HG03039 (cell line): ENCODE data around the gene NUP214.

Source experiments
- ATAC-seq: cut with Tn5 transposase; IDR thresholded peaks from one replicate; pipeline ENCODE4 v1.9.1; 2021; ENCODE audit warnings: mild to moderate bottlenecking, moderate library complexity; ENCODE audit not compliant: unreplicated experiment

Gene NUP214

GRCh38 chr9:131125288-131126058 is at the start of gene NUP214:
NUP214 (plus strand) TSS chr9:131125586; CDS start chr9:131125705, 119 bp downstream.
- ATAC-seq: peak; percentile 93

- ATAC-seq: no peak
Observed at GRCh38 chr9:131076347-131077195, 48.8 kb upstream of the NUP214 start.

DNA sequence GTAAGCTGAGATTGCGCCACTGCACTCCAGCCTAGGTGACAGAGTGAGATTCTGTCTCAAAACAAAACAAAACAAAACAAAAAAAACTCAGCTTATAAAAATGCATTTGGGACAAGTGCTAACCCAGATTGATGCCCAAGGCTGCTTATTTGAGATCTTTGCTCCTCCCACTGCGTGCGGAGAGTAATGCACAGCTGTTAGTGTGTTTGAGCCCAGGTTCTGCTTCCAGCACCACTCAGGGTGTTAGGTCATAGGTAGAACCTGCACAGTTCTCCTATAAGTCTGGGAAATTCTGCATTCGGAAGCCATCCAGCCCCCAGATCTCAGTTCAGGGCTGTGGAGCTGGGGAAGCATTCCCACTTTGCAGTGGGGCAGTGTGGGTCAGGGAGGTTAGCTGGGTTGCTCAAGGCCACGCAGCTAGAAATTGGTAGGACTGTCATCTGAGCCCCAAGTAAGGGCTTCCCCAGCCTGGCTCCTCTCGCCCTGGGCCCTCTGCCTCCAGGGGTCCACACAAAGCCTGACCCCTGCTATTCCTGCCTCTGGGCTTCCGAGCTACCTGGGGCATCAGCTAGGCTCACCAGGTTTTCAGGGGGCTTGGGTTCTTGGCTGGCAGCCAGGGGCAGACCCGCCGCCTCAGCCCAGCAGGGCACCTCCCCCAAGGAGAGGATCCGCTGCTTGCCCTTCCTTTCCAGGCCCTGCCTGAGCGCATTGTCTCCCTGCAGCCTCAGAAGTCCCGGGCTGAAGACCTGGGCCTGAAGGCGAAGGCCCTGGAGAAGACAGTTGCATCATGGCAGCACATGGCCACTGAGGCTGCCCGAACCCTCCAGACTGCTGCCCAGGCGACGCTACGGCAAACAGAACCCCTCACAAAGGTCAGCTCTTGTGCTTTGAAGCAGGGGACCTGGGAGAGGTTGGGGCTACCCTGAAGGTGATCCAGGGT is 46.7 kb upstream of the NUP214 start:
- ATAC-seq: no peak

- ATAC-seq: no peak
Observed at GRCh38 chr9:131080589-131080988, 44.8 kb upstream of the NUP214 start.

DNA sequence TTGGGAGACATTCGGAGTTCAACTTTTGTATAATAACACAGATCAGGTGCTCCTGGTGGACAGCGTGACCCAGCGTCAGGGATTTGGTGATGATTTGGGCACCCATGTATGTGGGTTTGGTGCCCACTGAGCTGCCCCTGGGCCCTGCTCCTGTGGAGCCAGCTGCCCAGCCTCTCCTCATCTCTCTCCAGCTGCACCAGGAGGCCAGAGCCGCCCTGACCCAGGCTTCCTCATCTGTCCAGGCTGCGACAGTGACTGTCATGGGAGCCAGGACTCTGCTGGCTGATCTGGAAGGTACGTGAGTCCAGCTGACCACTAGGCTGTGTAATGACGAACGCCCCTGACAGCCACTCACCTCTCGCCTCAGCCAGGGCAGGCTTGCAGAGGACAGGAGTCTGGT is 43.5 kb upstream of the NUP214 start:
- no peak for ATAC-seq

DNA sequence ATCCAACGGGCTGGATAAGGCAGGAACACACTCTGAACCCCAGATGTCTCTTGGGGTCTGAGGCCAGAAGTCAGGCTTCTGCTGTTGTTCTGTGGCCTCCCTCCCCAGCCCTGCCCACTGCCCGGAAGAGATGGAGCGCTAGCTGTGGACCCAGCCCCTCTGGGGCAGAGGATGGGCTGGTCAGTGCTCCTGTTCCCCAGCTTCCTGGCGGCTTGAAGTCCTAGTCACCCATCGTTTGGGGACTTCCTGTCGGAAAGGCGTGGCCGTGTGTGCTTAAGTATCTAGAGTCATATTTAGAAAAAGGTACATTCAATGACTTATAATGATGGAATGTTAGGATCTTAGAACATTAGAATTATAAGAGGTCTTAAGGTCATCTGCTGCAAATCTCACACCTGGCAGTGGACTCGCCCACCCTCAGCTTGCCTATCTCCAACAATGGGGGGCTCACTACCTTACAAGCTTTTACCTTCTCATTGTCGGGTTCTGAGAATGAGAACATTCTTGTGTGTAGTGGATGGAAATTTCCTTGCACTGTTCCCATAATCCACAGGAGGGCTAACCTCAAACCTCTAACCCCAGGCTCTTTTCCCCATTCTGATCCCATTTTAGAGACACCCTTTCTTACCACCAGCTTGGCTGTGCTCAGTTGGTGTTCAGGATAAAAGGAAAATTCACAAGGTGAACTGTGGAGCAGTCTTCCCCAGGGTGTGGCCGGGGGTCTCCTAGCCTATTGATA is 42.4 kb upstream of the NUP214 start:
- ATAC-seq: no peak

- ATAC-seq: no peak
Observed at GRCh38 chr9:131084661-131085369, 40.6 kb upstream of the NUP214 start.

DNA sequence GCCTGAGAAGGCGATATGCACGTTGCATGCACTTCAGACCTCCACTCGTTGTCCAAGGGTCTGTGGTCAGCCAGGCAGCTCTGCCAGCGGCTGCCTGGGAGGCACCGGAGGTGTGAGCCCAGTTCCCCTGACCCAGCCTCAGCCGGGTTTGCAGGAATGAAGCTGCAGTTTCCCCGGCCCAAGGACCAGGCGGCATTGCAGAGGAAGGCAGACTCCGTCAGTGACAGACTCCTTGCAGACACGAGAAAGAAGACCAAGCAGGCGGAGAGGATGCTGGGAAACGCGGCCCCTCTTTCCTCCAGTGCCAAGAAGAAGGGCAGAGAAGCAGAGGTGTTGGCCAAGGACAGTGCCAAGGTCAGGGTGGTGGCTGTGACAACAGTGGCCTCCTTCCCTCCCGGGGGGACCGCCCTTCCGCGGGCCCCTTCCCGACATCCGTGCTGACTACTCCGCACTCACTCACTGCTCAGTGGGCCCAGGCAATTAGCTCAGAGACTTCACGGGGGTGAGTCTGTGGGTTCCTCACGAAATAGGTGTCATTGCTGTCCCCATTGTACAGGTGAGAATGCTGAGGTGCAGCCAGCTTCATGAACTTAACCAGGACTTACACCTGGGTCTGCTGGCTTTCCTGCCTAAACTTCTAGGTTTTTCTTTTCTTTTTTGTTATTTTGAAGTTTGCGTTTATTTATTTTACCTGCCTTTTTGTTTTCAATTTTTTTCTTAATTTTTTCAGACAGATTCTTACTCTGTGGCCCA is 39.8 kb upstream of the NUP214 start:
- ATAC-seq: no peak

GRCh38 chr9:131087354-131087893 is 38.0 kb upstream of the NUP214 start:
- ATAC-seq: no peak

- ATAC-seq: no peak
Observed at GRCh38 chr9:131090025-131090787, 35.2 kb upstream of the NUP214 start.

GRCh38 chr9:131091352-131091992 is 33.9 kb upstream of the NUP214 start:
- no peak for ATAC-seq

DNA sequence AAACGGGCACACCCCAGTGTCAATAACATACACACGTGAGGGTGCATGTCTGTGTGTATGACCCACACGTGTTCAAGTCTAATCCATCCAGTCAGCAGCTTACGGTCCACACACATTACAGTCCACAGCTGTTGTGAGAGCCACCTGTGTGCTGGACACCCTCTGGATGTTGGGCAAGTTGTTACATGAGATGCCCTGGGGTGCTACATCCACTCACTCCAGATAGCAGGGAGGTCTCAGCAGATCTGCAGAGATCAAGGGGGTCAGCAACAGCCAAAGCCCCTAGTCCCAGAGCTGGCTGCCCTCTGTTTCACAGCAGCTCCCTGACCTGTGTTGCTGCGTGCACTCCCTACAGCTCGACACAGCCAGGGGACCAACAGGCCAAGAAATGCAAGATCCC is 33.4 kb upstream of the NUP214 start:
- no peak for ATAC-seq

DNA sequence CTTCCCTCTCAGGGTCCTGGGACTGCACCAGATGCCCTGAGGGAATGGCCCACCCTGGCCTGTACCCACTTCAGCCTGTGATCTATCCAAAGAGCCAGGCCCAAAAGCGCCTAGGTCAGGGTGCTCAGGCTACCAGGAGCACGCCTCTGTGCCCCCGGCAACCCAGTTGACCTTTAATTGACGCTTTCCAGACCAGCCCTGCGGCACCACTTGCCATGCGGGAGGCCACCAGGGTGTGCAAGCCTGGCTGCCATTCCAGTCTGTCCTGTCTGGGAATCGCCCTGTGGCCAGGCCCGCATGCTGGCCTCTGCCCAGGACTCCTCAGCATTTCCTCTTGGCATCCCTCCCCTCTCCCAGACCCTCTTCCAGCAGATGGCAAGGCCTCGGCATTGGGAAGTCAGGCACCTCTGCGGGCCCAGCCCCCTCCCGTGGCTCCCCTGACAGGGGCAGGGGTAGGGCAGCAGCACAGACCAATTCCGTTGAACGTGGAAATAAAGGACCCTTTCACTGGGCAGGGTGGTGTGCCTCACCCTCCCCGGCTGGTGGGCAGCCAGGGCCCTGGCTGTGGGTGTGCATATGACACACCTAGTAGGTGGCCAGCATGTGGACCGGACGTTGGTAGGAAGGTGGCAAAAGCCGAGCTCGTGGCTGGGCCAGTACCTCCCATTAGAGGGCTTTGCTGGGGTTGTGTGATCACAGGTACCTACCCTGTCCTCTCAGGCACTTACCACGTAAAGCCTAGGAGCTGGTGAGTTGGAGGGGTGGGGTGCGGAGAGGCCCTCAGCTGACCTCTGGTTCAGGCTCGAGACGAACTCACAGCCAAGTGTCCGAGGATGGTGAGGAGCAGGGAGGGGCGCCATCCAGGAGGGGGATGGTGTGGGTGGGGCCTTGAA is 32.6 kb upstream of the NUP214 start:
- no peak for ATAC-seq

- ATAC-seq: no peak
Observed at GRCh38 chr9:131094015-131094414, 31.4 kb upstream of the NUP214 start.

GRCh38 chr9:131094622-131095021 is 30.8 kb upstream of the NUP214 start:
- ATAC-seq: no peak

DNA sequence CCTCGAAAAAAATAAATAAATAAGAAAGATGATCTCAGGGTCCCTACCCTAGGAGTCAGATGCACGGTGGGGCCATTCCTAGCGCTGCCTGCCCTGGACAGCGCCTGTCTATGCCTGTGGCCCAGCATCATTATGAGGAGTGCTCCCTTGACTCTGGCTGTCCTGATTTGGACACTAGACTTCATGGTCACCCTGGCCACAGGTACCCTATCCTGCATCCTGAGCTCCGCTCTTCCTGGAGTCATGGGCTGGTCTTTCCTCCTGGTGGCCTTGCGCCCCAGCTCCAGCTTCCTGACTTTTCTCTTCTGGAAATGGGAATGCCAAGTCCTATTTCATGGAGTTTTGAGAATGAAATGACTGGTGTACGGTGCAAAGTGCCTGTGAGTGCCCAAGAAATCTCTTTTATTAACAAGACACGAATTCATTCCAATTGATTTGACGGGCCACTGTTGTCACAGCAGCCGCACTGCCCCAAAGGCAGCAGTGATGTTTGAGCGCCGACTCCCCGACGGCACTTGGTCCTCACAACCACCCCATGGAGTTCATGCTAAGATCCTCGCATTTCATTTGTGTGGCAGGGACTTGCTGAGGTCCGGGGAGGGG is 29.6 kb upstream of the NUP214 start:
- ATAC-seq: no peak
